Ishikawa (cell line): Measurements from ENCODE around the gene S100A14.

Source experiments
- CEBPB ChIP-seq: IDR thresholded peaks from 2 replicates; pipeline ENCODE4 v1.6.1; 2012
- CREB1 ChIP-seq: IDR thresholded peaks from 2 replicates; pipeline ENCODE4 v1.6.1; 2012; ENCODE audit warnings: low read depth
- EP300 ChIP-seq: IDR thresholded peaks from 2 replicates; pipeline ENCODE4 v1.6.1; 2012; ENCODE audit warnings: borderline replicate concordance
- FOXM1 ChIP-seq: IDR thresholded peaks from 2 replicates; pipeline ENCODE4 v1.6.1; 2012; ENCODE audit warnings: low read depth, borderline replicate concordance
- MAX ChIP-seq: IDR thresholded peaks from 2 replicates; pipeline ENCODE4 v1.6.1; 2012
- NFIC ChIP-seq: IDR thresholded peaks from 2 replicates; pipeline ENCODE4 v1.6.1; 2012
- RAD21 ChIP-seq: IDR thresholded peaks from 2 replicates; pipeline ENCODE4 v1.6.1; 2012; ENCODE audit warnings: low read depth
- REST ChIP-seq: IDR thresholded peaks from 2 replicates; pipeline ENCODE4 v1.6.1; 2012; ENCODE audit warnings: low read depth, mild to moderate bottlenecking
- TAF1 ChIP-seq: IDR thresholded peaks from 2 replicates; pipeline ENCODE4 v1.6.1; 2012; ENCODE audit warnings: low read depth, mild to moderate bottlenecking
- TCF12 ChIP-seq: IDR thresholded peaks from 2 replicates; pipeline ENCODE4 v1.6.1; 2012; ENCODE audit warnings: low read depth
- TEAD4 ChIP-seq: IDR thresholded peaks from 2 replicates; pipeline ENCODE4 v1.6.1; 2012
- USF1 ChIP-seq: IDR thresholded peaks from 2 replicates; pipeline ENCODE4 v1.6.1; 2012
- YY1 ChIP-seq: IDR thresholded peaks from 2 replicates; pipeline ENCODE4 v1.6.1; 2012; ENCODE audit warnings: low read depth
- ZBTB7A ChIP-seq: IDR thresholded peaks from 2 replicates; pipeline ENCODE4 v1.6.1; 2012; ENCODE audit warnings: low read depth

GRCh38 chr1:153614189-153614900 is 1.8 kb downstream of the S100A14 start:
- no peak for TF ChIP-seq YY1
- TF ChIP-seq EP300 = no peak
- no peak for TF ChIP-seq FOXM1
- TF ChIP-seq RAD21 = no peak
- no peak for TF ChIP-seq CREB1
- TF ChIP-seq USF1 = no peak
- no peak for TF ChIP-seq TAF1
- no peak for TF ChIP-seq REST
- no peak for TF ChIP-seq CEBPB
- TF ChIP-seq MAX = no peak
- TF ChIP-seq TCF12 = no peak
- TF ChIP-seq NFIC = no peak
- TF ChIP-seq ZBTB7A = no peak
- no peak for TF ChIP-seq TEAD4
